ENCODE measurements around the gene PPM1L. TPM values are rescaled to one million over a fixed set of nuclear protein-coding genes. Genes with fewer than 3 reads are reported as not detected.

Gene PPM1L
- polyA plus RNA-seq, 1 experiment: 0.66 TPM

GRCh38 chr3:161016417-161017313 is 260.6 kb downstream of the PPM1L start:
- CTCF ChIA-PET: no interaction called here
- no peak for DNase-seq (ENCODE audit: low read depth)
- Histone ChIP-seq H3K4me3 (ENCODE audit: low read depth, low read length) (no peak overlapping the region), H3K27me3 (ENCODE audit: control insufficient read depth, insufficient read depth, low read length) (no peaks in the 10 kb centered on the region), H3K36me3 (ENCODE audit: control insufficient read depth, insufficient read depth, low read length) (no peaks in the 10 kb centered on the region)
- POLR2A ChIA-PET: interaction anchor here (0.7 kb wide), 1 partner anchor 53 kb away, joined by 3 read pairs; no protein-coding TSS in a partner anchor
- TF ChIP-seq, protein P1, sequence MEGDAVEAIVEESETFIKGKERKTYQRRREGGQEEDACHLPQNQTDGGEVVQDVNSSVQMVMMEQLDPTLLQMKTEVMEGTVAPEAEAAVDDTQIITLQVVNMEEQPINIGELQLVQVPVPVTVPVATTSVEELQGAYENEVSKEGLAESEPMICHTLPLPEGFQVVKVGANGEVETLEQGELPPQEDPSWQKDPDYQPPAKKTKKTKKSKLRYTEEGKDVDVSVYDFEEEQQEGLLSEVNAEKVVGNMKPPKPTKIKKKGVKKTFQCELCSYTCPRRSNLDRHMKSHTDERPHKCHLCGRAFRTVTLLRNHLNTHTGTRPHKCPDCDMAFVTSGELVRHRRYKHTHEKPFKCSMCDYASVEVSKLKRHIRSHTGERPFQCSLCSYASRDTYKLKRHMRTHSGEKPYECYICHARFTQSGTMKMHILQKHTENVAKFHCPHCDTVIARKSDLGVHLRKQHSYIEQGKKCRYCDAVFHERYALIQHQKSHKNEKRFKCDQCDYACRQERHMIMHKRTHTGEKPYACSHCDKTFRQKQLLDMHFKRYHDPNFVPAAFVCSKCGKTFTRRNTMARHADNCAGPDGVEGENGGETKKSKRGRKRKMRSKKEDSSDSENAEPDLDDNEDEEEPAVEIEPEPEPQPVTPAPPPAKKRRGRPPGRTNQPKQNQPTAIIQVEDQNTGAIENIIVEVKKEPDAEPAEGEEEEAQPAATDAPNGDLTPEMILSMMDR (IDR thresholded peaks at IDR 0.05; ENCODE audit: insufficient read depth, low read depth, low read length): no peak

DNA sequence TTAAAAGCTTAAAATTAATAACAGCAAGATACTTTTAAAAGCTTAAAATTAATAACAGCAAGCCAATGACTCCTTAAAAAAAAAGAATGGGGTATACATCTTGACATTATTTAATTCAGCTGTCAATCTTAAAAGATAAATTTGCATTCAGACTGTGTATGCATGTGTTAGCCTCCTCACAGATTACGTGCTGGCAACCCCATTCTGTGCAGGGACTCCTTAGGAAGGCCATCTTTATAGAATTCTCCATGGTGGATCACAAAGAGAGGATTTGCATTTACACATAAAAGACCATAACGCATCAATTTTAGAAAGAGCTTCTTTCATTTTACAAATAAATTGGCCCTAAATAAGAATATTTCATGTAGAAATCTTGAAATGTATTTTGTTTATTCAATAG is 261.9 kb downstream of the PPM1L start:
- H3K27me3 ChIP-seq (ENCODE audit: control insufficient read depth, insufficient read depth, low read length): no peaks in the 10 kb centered on the region
- ChIA-PET POLR2A (no interaction called here), CTCF (no interaction called here)
- TF ChIP-seq, protein P1 (IDR thresholded peaks at IDR 0.05; ENCODE audit: insufficient read depth, low read depth, low read length): no peak
- H3K36me3 ChIP-seq (ENCODE audit: control insufficient read depth, insufficient read depth, low read length): no peaks in the 10 kb centered on the region
- no peak for DNase-seq (ENCODE audit: low read depth)
- H3K4me3 ChIP-seq (ENCODE audit: low read depth, low read length): no peak overlapping the region

- DNase-seq (ENCODE audit: low read depth): no peak
- POLR2A ChIA-PET: no interaction called here
Observed at GRCh38 chr3:161020256-161020655, 264.2 kb downstream of the PPM1L start.

GRCh38 chr3:161025911-161026310 is 269.9 kb downstream of the PPM1L start:
- CTCF ChIA-PET: no interaction called here
- POLR2A ChIA-PET: no interaction called here
- no peak overlapping the region for H3K4me3 ChIP-seq (ENCODE audit: low read depth, low read length)
- DNase-seq (ENCODE audit: low read depth): no peak
- H3K36me3 ChIP-seq (ENCODE audit: control insufficient read depth, insufficient read depth, low read length): no peaks in the 10 kb centered on the region
- no peaks in the 10 kb centered on the region for H3K27me3 ChIP-seq (ENCODE audit: control insufficient read depth, insufficient read depth, low read length)
- TF ChIP-seq, protein P1 (IDR thresholded peaks at IDR 0.05; ENCODE audit: insufficient read depth, low read depth, low read length): no peak

More at GRCh38 chr3:161020256-161020655, 264.2 kb downstream of the PPM1L start:
- Histone ChIP-seq H3K27me3 (ENCODE audit: control insufficient read depth, insufficient read depth, low read length) (no peaks in the 10 kb centered on the region), H3K4me3 (ENCODE audit: low read depth, low read length) (no peak overlapping the region), H3K36me3 (ENCODE audit: control insufficient read depth, insufficient read depth, low read length) (no peaks in the 10 kb centered on the region)
- TF ChIP-seq, protein P1 (IDR thresholded peaks at IDR 0.05; ENCODE audit: insufficient read depth, low read depth, low read length): no peak
- CTCF ChIA-PET: no interaction called here

GRCh38 chr3:161026612-161027510 is 270.8 kb downstream of the PPM1L start:
- ChIA-PET CTCF (interaction anchor here (1.1 kb wide), 1 partner anchor 46 kb away, joined by 3 read pairs; no protein-coding TSS in a partner anchor), POLR2A (no interaction called here)
- Histone ChIP-seq H3K4me3 (ENCODE audit: low read depth, low read length) (no peak overlapping the region), H3K27me3 (ENCODE audit: control insufficient read depth, insufficient read depth, low read length) (no peaks in the 10 kb centered on the region), H3K36me3 (ENCODE audit: control insufficient read depth, insufficient read depth, low read length) (no peaks in the 10 kb centered on the region)
- DNase-seq (ENCODE audit: low read depth): no peak
- TF ChIP-seq, protein P1 (IDR thresholded peaks at IDR 0.05; ENCODE audit: insufficient read depth, low read depth, low read length): no peak
